K562 (cell line): ENCODE measurements around the gene LAX1. TPM values are rescaled to one million over a fixed set of nuclear protein-coding genes. Genes with fewer than 3 reads are reported as not detected.
A peak's percentile ranks its signal among the peaks of the same experiment; 100 is the strongest.

ENCODE experiments used
- ATAC-seq: fragments of 200-7000 bp; cut with Tn5 transposase; 3 replicates; pipeline ENCODE4 v1.9.1; 2020; ENCODE audit warnings: moderate library complexity
- BruUV-seq: library from RNA; stranded (reverse); fragments of 400-500 nt; replicated peaks from 2 replicates; lab custom pipeline; 2021; lab: Mats Ljungman, UMichigan
- CTCF ChIA-PET: fragments of 300-600 bp; formaldehyde crosslinking; extraction: SDS; loops from one replicate; lab custom pipeline; 2021; ENCODE audit warnings: low intra/inter-chr PET ratio; lab: Yijun Ruan, JAX
- POLR2A ChIA-PET: fragments of 300-600, 350-650 bp; sonication (Branson Sonifier 250); formaldehyde crosslinking; extraction: SDS; loops from one replicate; lab custom pipeline; 2021; ENCODE audit warnings: antibody characterized with exemption, inconsistent platforms; lab: Yijun Ruan, JAX
- DNase-seq, 4 experiments: peaks; one replicate each; pipeline versions ENCODE4 v3.0.0 to v3.0.0-alpha.2; 2011 to 2018; ENCODE audit warnings: low spot score in 3 of 4, mixed read lengths in 3 of 4; ENCODE audit errors: extremely low read depth in 1 of 4
- FAIRE-seq: peaks from 2 replicates; lab custom pipeline; 2011; peaks lifted over from hg19 to GRCh38; lab: Jason Lieb, UNC
- H2AFZ ChIP-seq: 2 replicates; pipeline ENCODE4 v1.6.0; 2011; ENCODE audit warnings: low read depth, low read length, control low read depth, inconsistent platforms
- H3K27ac ChIP-seq: fragments of 200-600 bp; 3 replicates; pipeline ENCODE4 v1.8.0; 2011; ENCODE audit warnings: low read depth, mild to moderate bottlenecking, control low read depth, inconsistent platforms, low read length, moderate library complexity, mixed read lengths; ENCODE audit errors: extremely low read depth
- H3K27me3 ChIP-seq, 2 experiments: fragments of 300-600 bp in 1 of 2; 2 replicates in 1 of 2; 3 replicates in 1 of 2; pipeline versions ENCODE4 v1.6.0 to v1.8.0; 2011; ENCODE audit warnings: inconsistent platforms in 2 of 2, low read length in 2 of 2, mild to moderate bottlenecking in 1 of 2, mixed read lengths in 1 of 2, moderate library complexity in 1 of 2; ENCODE audit not compliant: control insufficient read depth in 2 of 2, insufficient read depth in 2 of 2
- H3K36me3 ChIP-seq: fragments of 300-600 bp; 3 replicates; pipeline ENCODE4 v1.8.0; 2011; ENCODE audit warnings: mild to moderate bottlenecking, low read length, inconsistent platforms; ENCODE audit not compliant: control insufficient read depth, insufficient read depth
- H3K4me1 ChIP-seq, 2 experiments: fragments of 200-600 bp in 1 of 2; replicated peaks in 1 of 2; 2 replicates in 1 of 2; 3 replicates in 1 of 2; pipeline versions ENCODE4 v1.5.1 to v1.8.0; 2011; ENCODE audit warnings: inconsistent platforms in 2 of 2, low read length in 2 of 2, mild to moderate bottlenecking in 1 of 2, mixed read lengths in 1 of 2, moderate library complexity in 1 of 2; ENCODE audit not compliant: control insufficient read depth in 2 of 2, insufficient read depth in 2 of 2
- H3K4me2 ChIP-seq: 2 replicates; pipeline ENCODE4 v1.6.1; 2011; ENCODE audit warnings: low read length, control low read depth, inconsistent platforms, mixed read lengths; ENCODE audit not compliant: insufficient read depth
- H3K4me3 ChIP-seq: fragments of 200-600 bp; sonication (generic), shearing (Covaris generic); 2 replicates; pipeline ENCODE4 v1.5.1; 2016; ENCODE audit warnings: control low read depth, inconsistent platforms
- H3K79me2 ChIP-seq: fragments of 200-600 bp; 3 replicates; pipeline ENCODE4 v1.8.0; 2011; ENCODE audit warnings: low read length, inconsistent platforms; ENCODE audit not compliant: control insufficient read depth, insufficient read depth
- H3K9ac ChIP-seq, 2 experiments: 2 replicates each; pipeline versions ENCODE4 v1.6.0 to v1.6.1; 2011; ENCODE audit warnings: low read depth in 2 of 2, low read length in 2 of 2, control low read depth in 1 of 2, inconsistent platforms in 1 of 2, mild to moderate bottlenecking in 1 of 2, mixed read lengths in 1 of 2; ENCODE audit not compliant: insufficient read depth in 1 of 2
- H3K9me1 ChIP-seq: one replicate; pipeline ENCODE4 v1.6.0; 2011; ENCODE audit warnings: inconsistent platforms, mild to moderate bottlenecking, low read length, moderate library complexity; ENCODE audit not compliant: control insufficient read depth, insufficient read depth
- H3K9me3 ChIP-seq: replicated peaks from 2 replicates; pipeline ENCODE4 v1.5.1; 2011; ENCODE audit warnings: low read depth, low read length, inconsistent platforms; ENCODE audit not compliant: control insufficient read depth, insufficient read depth
- H4K20me1 ChIP-seq: replicated peaks from 2 replicates; pipeline ENCODE4 v1.6.1; 2011; ENCODE audit warnings: low read length, inconsistent platforms, mixed read lengths; ENCODE audit not compliant: control insufficient read depth, insufficient read depth
- CAMTA2 ChIP-seq: fragments of 250-450 bp; sonication (Bioruptor Pico); conservative IDR thresholded peaks from 2 replicates; pipeline ENCODE4 v1.5.1; 2022
- CSDE1 ChIP-seq, 2 experiments: fragments of 450-650 bp; IDR thresholded peaks; 2 replicates each; pipeline ENCODE4 v1.6.1; 2016; ENCODE audit warnings: mild to moderate bottlenecking in 1 of 2
- GTF2A2 ChIP-seq: IDR thresholded peaks from 2 replicates; pipeline ENCODE4 v1.6.1; 2016; ENCODE audit warnings: mild to moderate bottlenecking, missing genetic modification characterization, missing compliant biosample characterization
- HEY1 ChIP-seq: fragments of 250-450 bp; sonication (Bioruptor Pico); IDR thresholded peaks from 2 replicates; pipeline ENCODE4 v1.5.0; 2020; ENCODE audit warnings: mild to moderate bottlenecking, moderate library complexity, borderline replicate concordance
- HLTF ChIP-seq: fragments of 450-650 bp; IDR thresholded peaks from 2 replicates; pipeline ENCODE4 v1.6.1; 2016
- IRF2 ChIP-seq: sonication (generic); formaldehyde crosslinking; IDR thresholded peaks from 2 replicates; pipeline ENCODE4 v1.8.1; 2022; ENCODE audit warnings: mild to moderate bottlenecking, missing genetic modification reagents
- POLR2A ChIP-seq: fragments of 450-650 bp; conservative IDR thresholded peaks from 2 replicates; pipeline ENCODE4 v1.6.1; 2016
- PTRF ChIP-seq: fragments of 450-650 bp; IDR thresholded peaks from 2 replicates; pipeline ENCODE4 v1.6.1; 2016; ENCODE audit warnings: mild to moderate bottlenecking, missing genetic modification characterization, missing compliant biosample characterization
- ZNF253 ChIP-seq: fragments of 250-450 bp; sonication (Bioruptor Pico); conservative IDR thresholded peaks from 2 replicates; pipeline ENCODE4 v1.6.1; 2021; ENCODE audit warnings: mild to moderate bottlenecking
- ZSCAN29 ChIP-seq: fragments of 450-650 bp; IDR thresholded peaks from 2 replicates; pipeline ENCODE4 v1.6.1; 2017
- WGBS: fragments of 100-300 bp; shearing (Covaris generic); methylation state at CpG from one replicate; pipeline ENCODE4 v1.1.6; 2016; ENCODE audit warnings: low coverage, mixed read lengths; ENCODE audit not compliant: insufficient coverage; ENCODE audit errors: missing lambda C conversion rate; 5-methylcytosine and 5-hydroxymethylcytosine counted together
- in situ Hi-C: fragments of 300-500 bp; cut with MboI; formaldehyde crosslinking; loops from 4 replicates; pipeline ENCODE4 v1.15.0; 2018; ENCODE audit warnings: inconsistent platforms, mixed read lengths
- intact Hi-C: fragments of 100-400 bp; cut with micrococcal nuclease; formaldehyde crosslinking; loops from 2 replicates; pipeline ENCODE4 v1.14.2; 2022
- polyA plus RNA-seq, 8 experiments: library from polyadenylated mRNA; depleted of rRNA in 4 of 8; stranded (reverse) in 5 of 8; unstranded in 3 of 8; fragments of >200 nt; fragmentation: Nextera tagmentation in 2 of 8; fragmentation: Illumina TruSeq in 1 of 8; extraction: Ambion mirVana in 2 of 8; extraction: Trizol in 1 of 8; gene quantifications; 2 replicates each; pipeline versions ENCODE4 v1.2.1 to v1.2.3, GENCODE V29; 2011 to 2014; ENCODE audit warnings: inconsistent platforms in 1 of 8, missing spikeins in 1 of 8
- small RNA-seq: library from RNA; depleted of rRNA; stranded (forward); fragments of <200 nt; gene quantifications from one replicate; pipeline ENCODE3, GENCODE V24; 2014
- total RNA-seq, 7 experiments: library from RNA; depleted of rRNA in 6 of 7; stranded (reverse); fragments of >200 nt in 6 of 7; fragmentation: Illumina TruSeq in 2 of 7; extraction: Trizol in 2 of 7; gene quantifications; 2 replicates each; pipeline versions ENCODE4 v1.2.1 to v1.2.3, GENCODE V29; 2011 to 2021; ENCODE audit warnings: low replicate concordance in 1 of 7

Gene LAX1
- total and polyA plus RNA-seq, 9 of the 15 experiments (the other 6 are each of a cell fraction or from before 2014, with no cell fraction given) = not detected

DNA sequence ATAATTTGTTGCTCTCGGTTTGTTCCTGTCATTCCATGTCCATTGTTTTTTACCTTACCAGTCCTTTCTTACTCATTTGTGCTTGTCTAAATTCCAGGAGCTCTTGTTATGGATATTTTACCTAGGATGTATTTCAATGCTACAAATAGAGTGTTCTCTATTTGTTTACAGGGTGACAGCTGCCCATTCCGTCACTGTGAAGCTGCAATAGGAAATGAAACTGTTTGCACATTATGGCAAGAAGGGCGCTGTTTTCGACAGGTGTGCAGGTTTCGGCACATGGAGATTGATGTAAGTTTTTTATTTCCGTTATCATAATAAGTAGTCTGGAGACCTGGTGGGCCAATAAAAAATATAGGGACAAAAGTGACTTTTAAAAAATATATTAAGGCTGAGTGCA, 53.4 kb downstream of the LAX1 start:
- Histone ChIP-seq H2AFZ (no peak overlapping the region), H3K27ac (no peak overlapping the region), H3K9me1 (no peaks in the 10 kb centered on the region), H3K36me3 (peaks cover 93% of the 10 kb centered on the region), H3K27me3 (no peaks in the 10 kb centered on the region), H3K4me2 (no peak overlapping the region), H3K9ac (no peak overlapping the region), H4K20me1 (0 out of 2 replicates have a peak, but pooled peaks cover 6% of the 10 kb centered on the region), H3K79me2 (peaks cover 37% of the 10 kb centered on the region; the same call in 2 of the 3 replicates), H3K4me3 (no peak overlapping the region), H3K4me1 (no peaks in the 10 kb centered on the region), H3K9me3 (no peaks in the 10 kb centered on the region)
- intact Hi-C loops = no loop called here
- 89% methylated on average over 6 of the region's 6 CpGs for WGBS
- FAIRE-seq (no peak), DNase-seq (no peak), ATAC-seq (no peak)
- in situ Hi-C loops = no loop called here
- CTCF ChIA-PET = no interaction called here
- BruUV-seq = no TSS peak
- TF ChIP-seq POLR2A (no peak), GTF2A2 (tag) (no peak), ZSCAN29 (no peak), PTRF (tag) (no peak), IRF2 (no peak), HEY1 (CRISPR knock-in tag) (no peak)
- POLR2A ChIA-PET = interaction anchor here (1.3 kb wide), 1 partner anchor 15 kb away, joined by 3 read pairs; no protein-coding TSS in a partner anchor

DNA sequence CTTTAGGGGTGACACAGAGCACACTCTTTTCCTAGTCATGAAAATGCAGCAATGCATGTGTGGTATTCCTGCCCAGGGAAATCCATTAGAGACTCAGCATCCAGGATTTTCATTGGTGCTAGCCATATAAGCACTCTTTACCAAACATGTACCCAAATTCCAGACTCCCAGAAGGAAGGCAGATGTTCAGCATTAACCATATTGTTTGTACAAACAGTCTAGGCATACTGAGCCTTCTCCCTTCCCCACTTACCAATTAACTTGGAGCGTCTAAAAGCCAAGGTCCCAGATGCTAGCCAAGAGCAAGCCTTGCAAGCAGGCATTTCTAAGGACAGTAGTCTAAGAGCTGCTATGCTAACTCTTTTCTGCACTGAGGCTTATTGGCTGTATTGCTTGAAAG, 58.3 kb downstream of the LAX1 start:
- CTCF ChIA-PET = no interaction called here
- DNase-seq = no peak
- H3K4me1 ChIP-seq = no peaks in the 10 kb centered on the region
- peaks cover 6% of the 10 kb centered on the region; the same call in 1 of the 2 replicates for H4K20me1 ChIP-seq
- no peak overlapping the region for H3K27ac ChIP-seq
- H3K9me3 ChIP-seq = no peaks in the 10 kb centered on the region
- peaks cover 90% of the 10 kb centered on the region for H3K36me3 ChIP-seq
- no TSS peak for BruUV-seq
- no peak for TF ChIP-seq CSDE1 (IDR thresholded peaks at IDR 0.05)
- TF ChIP-seq HLTF = no peak
- no peak for TF ChIP-seq CAMTA2 (CRISPR knock-in tag)
- TF ChIP-seq ZNF253 (CRISPR knock-in tag) = no peak
- TF ChIP-seq, all 486 proteins: peak for 0
- 100% methylated on average over 1 of the region's 1 CpG for WGBS
- H3K27me3 ChIP-seq = no peaks in the 10 kb centered on the region
- FAIRE-seq = no peak
- H3K4me2 ChIP-seq = no peak overlapping the region
- no peak for ATAC-seq
- H3K9ac ChIP-seq = no peak overlapping the region
- H3K9me1 ChIP-seq = no peaks in the 10 kb centered on the region
- peaks cover 45% of the 10 kb centered on the region for H3K79me2 ChIP-seq
- intact Hi-C loops = no loop called here
- no peak overlapping the region for H2AFZ ChIP-seq
- POLR2A ChIA-PET = interaction anchor here (1.6 kb wide), 1 partner anchor 13 kb away, joined by 4 read pairs; no protein-coding TSS in a partner anchor
- in situ Hi-C loops = no loop called here
- no peak overlapping the region for H3K4me3 ChIP-seq

Small RNAs within 50 kb of the gene (small RNA-seq; reads per million reads assigned to genes)
- gene SNORA77 (188 reads per million, percentile 99 among the genes with 10 or more reads in this experiment), gene ZC3H11A (0.29 reads per million)

Other genes starting within 250 kb of the LAX1 start
- gene ATP2B4, start 138.4 kb upstream of the LAX1 start, total RNA-seq (2014; rRNA removed) = 15.6 and 16.2 TPM in 2 replicates
- 18.2 and 19.7 TPM in 2 replicates for gene ATP2B4, start 138.4 kb upstream of the LAX1 start, total RNA-seq (2014; rRNA removed; fragmentation: Illumina TruSeq; extraction: Trizol)
- 22.8 and 24.3 TPM in 2 replicates for gene ATP2B4, start 138.4 kb upstream of the LAX1 start, total RNA-seq (2015; rRNA removed; fragmentation: Illumina TruSeq; extraction: Trizol)
- 24.2 and 26.3 TPM in 2 replicates for gene ATP2B4, start 138.4 kb upstream of the LAX1 start, total RNA-seq (2021)
- 38.5 and 40.6 TPM in 2 replicates for gene ATP2B4, start 138.4 kb upstream of the LAX1 start, polyA plus RNA-seq (2011; rRNA removed)
- gene ATP2B4, start 138.4 kb upstream of the LAX1 start, polyA plus RNA-seq (2014; fragmentation: Illumina TruSeq; extraction: Trizol) = 24.4 and 28.7 TPM in 2 replicates
- gene ATP2B4, start 138.4 kb upstream of the LAX1 start, polyA plus RNA-seq (2014; fragmentation: Nextera tagmentation; extraction: Ambion mirVana) = 10 to 100 TPM; 10.3 to 11.3 TPM
- gene ATP2B4, start 138.4 kb upstream of the LAX1 start, polyA plus RNA-seq (2014; rRNA removed) = 20.2 and 21.7 TPM in 2 replicates
- 5.0 and 8.9 TPM in 2 replicates for gene ZBED6, start 30.4 kb downstream of the LAX1 start, total RNA-seq (2014; rRNA removed)
- gene ZBED6, start 30.4 kb downstream of the LAX1 start, total RNA-seq (2014; rRNA removed; fragmentation: Illumina TruSeq; extraction: Trizol) = 12.8 and 18.2 TPM in 2 replicates
- 12.5 and 13.2 TPM in 2 replicates for gene ZBED6, start 30.4 kb downstream of the LAX1 start, total RNA-seq (2015; rRNA removed; fragmentation: Illumina TruSeq; extraction: Trizol)
- gene ZBED6, start 30.4 kb downstream of the LAX1 start, total RNA-seq (2021) = 16.1 and 16.6 TPM in 2 replicates
- gene ZBED6, start 30.4 kb downstream of the LAX1 start, polyA plus RNA-seq (2011; rRNA removed) = 5.9 and 6.9 TPM in 2 replicates
- 3.6 and 4.0 TPM in 2 replicates for gene ZBED6, start 30.4 kb downstream of the LAX1 start, polyA plus RNA-seq (2014; fragmentation: Illumina TruSeq; extraction: Trizol)
- under 1 TPM; 0.21 to 0.96 TPM for gene ZBED6, start 30.4 kb downstream of the LAX1 start, polyA plus RNA-seq (2014; fragmentation: Nextera tagmentation; extraction: Ambion mirVana)
- 2.5 and 3.1 TPM in 2 replicates for gene ZBED6, start 30.4 kb downstream of the LAX1 start, polyA plus RNA-seq (2014; rRNA removed)
- 72.2 and 87.8 TPM in 2 replicates for gene ZC3H11A, start 30.4 kb downstream of the LAX1 start, total RNA-seq (2014; rRNA removed)
- 119 and 126 TPM in 2 replicates for gene ZC3H11A, start 30.4 kb downstream of the LAX1 start, total RNA-seq (2014; rRNA removed; fragmentation: Illumina TruSeq; extraction: Trizol)
- 103 and 109 TPM in 2 replicates for gene ZC3H11A, start 30.4 kb downstream of the LAX1 start, total RNA-seq (2015; rRNA removed; fragmentation: Illumina TruSeq; extraction: Trizol)
- 91.8 and 102 TPM in 2 replicates for gene ZC3H11A, start 30.4 kb downstream of the LAX1 start, total RNA-seq (2021)
- gene ZC3H11A, start 30.4 kb downstream of the LAX1 start, polyA plus RNA-seq (2011; rRNA removed) = 137 and 154 TPM in 2 replicates
- 103 and 125 TPM in 2 replicates for gene ZC3H11A, start 30.4 kb downstream of the LAX1 start, polyA plus RNA-seq (2014; fragmentation: Illumina TruSeq; extraction: Trizol)
- gene ZC3H11A, start 30.4 kb downstream of the LAX1 start, polyA plus RNA-seq (2014; fragmentation: Nextera tagmentation; extraction: Ambion mirVana) = 10 to 100 TPM; 34.2 to 53.8 TPM
- 91.6 and 99.5 TPM in 2 replicates for gene ZC3H11A, start 30.4 kb downstream of the LAX1 start, polyA plus RNA-seq (2014; rRNA removed)
- gene SNRPE, start 96.4 kb downstream of the LAX1 start, total RNA-seq (2014; rRNA removed) = 158 and 216 TPM in 2 replicates
- gene SNRPE, start 96.4 kb downstream of the LAX1 start, total RNA-seq (2014; rRNA removed; fragmentation: Illumina TruSeq; extraction: Trizol) = 595 and 636 TPM in 2 replicates
- gene SNRPE, start 96.4 kb downstream of the LAX1 start, total RNA-seq (2015; rRNA removed; fragmentation: Illumina TruSeq; extraction: Trizol) = 301 and 351 TPM in 2 replicates
- gene SNRPE, start 96.4 kb downstream of the LAX1 start, total RNA-seq (2021) = 442 and 541 TPM in 2 replicates
- gene SNRPE, start 96.4 kb downstream of the LAX1 start, polyA plus RNA-seq (2011; rRNA removed) = 431 and 603 TPM in 2 replicates
- 376 and 415 TPM in 2 replicates for gene SNRPE, start 96.4 kb downstream of the LAX1 start, polyA plus RNA-seq (2014; fragmentation: Illumina TruSeq; extraction: Trizol)
- gene SNRPE, start 96.4 kb downstream of the LAX1 start, polyA plus RNA-seq (2014; fragmentation: Nextera tagmentation; extraction: Ambion mirVana) = 1,000 to 10,000 TPM; 1,614 to 1,893 TPM
- 381 and 487 TPM in 2 replicates for gene SNRPE, start 96.4 kb downstream of the LAX1 start, polyA plus RNA-seq (2014; rRNA removed)